Spinal cord (tissue), 10 donors: ENCODE data around the gene ZNF606. TPM values are rescaled to one million over a fixed set of nuclear protein-coding genes. Genes with fewer than 3 reads are reported as not detected.

Source experiments
- DNase-seq, 6 donors: peaks; one replicate each; pipeline versions ENCODE4 v3.0.0 to v3.0.0-alpha.2; 2013 to 2015; ENCODE audit warnings: low spot score in 6 of 6, low read depth in 4 of 6
- H3K27ac ChIP-seq: one replicate; pipeline ENCODE4 v1.5.1; 2013; ENCODE audit warnings: low read depth, low read length, control low read depth
- H3K27me3 ChIP-seq: one replicate; pipeline ENCODE4 v1.6.1; 2013; ENCODE audit warnings: low read length; ENCODE audit not compliant: control insufficient read depth, insufficient read depth
- H3K36me3 ChIP-seq: one replicate; pipeline ENCODE4 v1.6.1; 2013; ENCODE audit warnings: low read length; ENCODE audit not compliant: control insufficient read depth, insufficient read depth
- H3K4me1 ChIP-seq: one replicate; pipeline ENCODE4 v1.6.1; 2013; ENCODE audit warnings: low read length; ENCODE audit not compliant: control insufficient read depth, insufficient read depth
- H3K4me3 ChIP-seq: one replicate; pipeline ENCODE4 v1.5.1; 2013; ENCODE audit warnings: low read depth, low read length, control low read depth
- H3K9me3 ChIP-seq: one replicate; pipeline ENCODE4 v1.6.1; 2013; ENCODE audit warnings: low read length; ENCODE audit not compliant: control insufficient read depth, insufficient read depth
- WGBS: methylation state at CpG from one replicate; pipeline ENCODE4 v1.1.5; 2013; ENCODE audit warnings: missing lambda C conversion rate; ENCODE audit not compliant: insufficient coverage; 5-methylcytosine and 5-hydroxymethylcytosine counted together
- polyA plus RNA-seq, 2 donors: library from polyadenylated mRNA; unstranded; fragments of 120-200 nt; gene quantifications; one replicate each; pipeline ENCODE4 v1.2.1, GENCODE V29; 2013; ENCODE audit not compliant: insufficient read length in 2 of 2
- total RNA-seq, 2 donors: library from RNA; depleted of rRNA in 1 of 2; stranded (reverse); fragments of 120-200 nt in 1 of 2; fragments of >200 nt in 1 of 2; gene quantifications; one replicate each; pipeline versions ENCODE4 v1.2.3 to v1.2.4, GENCODE V29; 2013 to 2014
- donor health status: healthy.

ZNF606 gene
- total and polyA plus RNA-seq, 4 donors: 23.2 to 39.3 (median 29.2) TPM

- Histone ChIP-seq H3K4me3 (peak overlapping the region; percentile 86), H3K27ac (peak overlapping the region; percentile 75), H3K36me3 (peaks cover 21% of the 10 kb centered on the region), H3K4me1 (peaks cover 18% of the 10 kb centered on the region), H3K9me3 (no peaks in the 10 kb centered on the region), H3K27me3 (no peaks in the 10 kb centered on the region)
- 0% methylated on average over 18 of the region's 18 CpGs for WGBS
- no peak for DNase-seq
Measured at GRCh38 chr19:57947088-57947418, 55.6 kb downstream of the ZNF606 start.

- no peak overlapping the region for H3K27ac ChIP-seq
- H3K4me3 ChIP-seq: peak overlapping the region; percentile 86
- no peaks in the 10 kb centered on the region for H3K9me3 ChIP-seq
- H3K36me3 ChIP-seq: peaks cover 21% of the 10 kb centered on the region
- peaks cover 18% of the 10 kb centered on the region for H3K4me1 ChIP-seq
- WGBS: 47% methylated on average over 2 of the region's 2 CpGs
- H3K27me3 ChIP-seq: no peaks in the 10 kb centered on the region
- no peak for DNase-seq
Measured at GRCh38 chr19:57946316-57946715, 56.3 kb downstream of the ZNF606 start.

- WGBS: no CpG with 5 or more reads among the region's 3 CpGs
- H3K9me3 ChIP-seq: no peaks in the 10 kb centered on the region
- H3K27me3 ChIP-seq: no peaks in the 10 kb centered on the region
- no peak for DNase-seq
- H3K4me3 ChIP-seq: no peak overlapping the region
- H3K4me1 ChIP-seq: peaks cover 7% of the 10 kb centered on the region
- H3K27ac ChIP-seq: no peak overlapping the region
- H3K36me3 ChIP-seq: peaks cover 31% of the 10 kb centered on the region
Measured at GRCh38 chr19:57941593-57941992, 61.0 kb downstream of the ZNF606 start.

GRCh38 chr19:57935731-57936130 is 66.9 kb downstream of the ZNF606 start:
- Histone ChIP-seq H3K27ac (peak overlapping the region; percentile 54), H3K4me3 (peak overlapping the region; percentile 69), H3K9me3 (no peaks in the 10 kb centered on the region), H3K27me3 (no peaks in the 10 kb centered on the region), H3K4me1 (peaks cover 8% of the 10 kb centered on the region), H3K36me3 (peaks cover 32% of the 10 kb centered on the region)
- DNase-seq: peak in 1 of 6 donors; percentile 31
- 77% methylated on average over 6 of the region's 12 CpGs for WGBS

GRCh38 chr19:57934820-57935665 is 67.6 kb downstream of the ZNF606 start, which contains the start of gene ZNF418:
TSS of gene ZNF418 (minus strand) at chr19:57935402. CDS start at chr19:57933822, 1,580 bp downstream.
- DNase-seq: peak; percentile 75 to 98 (median 84)
- peaks cover 8% of the 10 kb centered on the region for H3K4me1 ChIP-seq
- H3K4me3 ChIP-seq: peak within 1 kb of the TSS; percentile 69
- peaks cover 38% of the 10 kb centered on the region for H3K36me3 ChIP-seq
- no peaks in the 10 kb centered on the region for H3K27me3 ChIP-seq
- no peaks in the 10 kb centered on the region for H3K9me3 ChIP-seq
- under 1% methylated on average over 51 of the region's 54 CpGs for WGBS
- H3K27ac ChIP-seq: peak within 1 kb of the TSS; percentile 54

- no peaks in the 10 kb centered on the region for H3K4me1 ChIP-seq
- H3K36me3 ChIP-seq: peaks cover 71% of the 10 kb centered on the region
- H3K9me3 ChIP-seq: no peaks in the 10 kb centered on the region
- DNase-seq: no peak
- H3K27me3 ChIP-seq: no peaks in the 10 kb centered on the region
- H3K4me3 ChIP-seq: no peak overlapping the region
- 100% methylated on average over 4 of the region's 4 CpGs for WGBS
- no peak overlapping the region for H3K27ac ChIP-seq
Measured at GRCh38 chr19:57927587-57927986, 75.0 kb downstream of the ZNF606 start.

Other genes with a start within 250 kb of the ZNF606 start
- 10 to 100 TPM; 35.1 to 35.4 TPM for gene ZNF586, start 233.1 kb downstream of the ZNF606 start, total RNA-seq
- 10 to 100 TPM; 12.4 to 19.4 TPM for gene ZNF586, start 233.1 kb downstream of the ZNF606 start, polyA plus RNA-seq
- gene ZNF552, start 187.9 kb downstream of the ZNF606 start, total RNA-seq: 10 to 100 TPM in 1 of 2 donors, 1 to 10 TPM in 1; 5.6 to 10.1 TPM
- 10 to 100 TPM in 1 of 2 donors, 1 to 10 TPM in 1; 3.4 to 11.6 TPM for gene ZNF552, start 187.9 kb downstream of the ZNF606 start, polyA plus RNA-seq
- gene ZNF587B, start 172.5 kb downstream of the ZNF606 start, total RNA-seq: 10 to 100 TPM; 15.5 to 17.9 TPM
- gene ZNF587B, start 172.5 kb downstream of the ZNF606 start, polyA plus RNA-seq: 1 to 10 TPM; 4.8 to 7.9 TPM
- gene ZNF587, start 153.0 kb downstream of the ZNF606 start, total RNA-seq: 10 to 100 TPM; 29.8 to 32.2 TPM
- 10 to 100 TPM; 20.4 to 33.5 TPM for gene ZNF587, start 153.0 kb downstream of the ZNF606 start, polyA plus RNA-seq
- gene ZNF814, start 113.8 kb downstream of the ZNF606 start, total RNA-seq: 10 to 100 TPM; 17.5 to 25.9 TPM
- 10 to 100 TPM; 40.3 to 61.5 TPM for gene ZNF814, start 113.8 kb downstream of the ZNF606 start, polyA plus RNA-seq
- 10 to 100 TPM; 29.0 to 35.6 TPM for gene ZNF417, start 86.2 kb downstream of the ZNF606 start, total RNA-seq
- 10 to 100 TPM; 19.5 to 35.6 TPM for gene ZNF417, start 86.2 kb downstream of the ZNF606 start, polyA plus RNA-seq
- 10 to 100 TPM; 27.4 to 28.7 TPM for gene ZNF418, start 67.4 kb downstream of the ZNF606 start, total RNA-seq
- gene ZNF418, start 67.4 kb downstream of the ZNF606 start, polyA plus RNA-seq: 10 to 100 TPM; 23.9 to 32.9 TPM
- 10 to 100 TPM; 11.1 to 12.3 TPM for gene ZNF256, start 55.1 kb downstream of the ZNF606 start, total RNA-seq
- 1 to 10 TPM; 7.4 to 8.9 TPM for gene ZNF256, start 55.1 kb downstream of the ZNF606 start, polyA plus RNA-seq
- 1 to 10 TPM in 1 of 2 donors, under 1 TPM in 1; 0.40 to 1.9 TPM for gene C19orf18, start 28.3 kb downstream of the ZNF606 start, total RNA-seq
- 1 to 10 TPM; 1.1 to 4.8 TPM for gene C19orf18, start 28.3 kb downstream of the ZNF606 start, polyA plus RNA-seq
- gene ZSCAN1, start 31.2 kb upstream of the ZNF606 start, total RNA-seq: 1 to 10 TPM in 1 of 2 donors, under 1 TPM in 1; 0.79 to 3.0 TPM
- 10 to 100 TPM; 12.9 to 14.9 TPM for gene ZSCAN1, start 31.2 kb upstream of the ZNF606 start, polyA plus RNA-seq
- gene ZNF135, start 56.5 kb upstream of the ZNF606 start, total RNA-seq: 10 to 100 TPM; 10.8 to 21.4 TPM
- gene ZNF135, start 56.5 kb upstream of the ZNF606 start, polyA plus RNA-seq: 10 to 100 TPM; 15.1 to 26.1 TPM
- 100 to 1,000 TPM in 1 of 2 donors, 10 to 100 TPM in 1; 81.2 to 115 TPM for gene ZSCAN18, start 95.4 kb upstream of the ZNF606 start, total RNA-seq
- gene ZSCAN18, start 95.4 kb upstream of the ZNF606 start, polyA plus RNA-seq: 100 to 1,000 TPM; 124 to 151 TPM
- 10 to 100 TPM; 30.9 to 34.5 TPM for gene ZNF329, start 148.0 kb upstream of the ZNF606 start, total RNA-seq
- gene ZNF329, start 148.0 kb upstream of the ZNF606 start, polyA plus RNA-seq: 10 to 100 TPM; 19.8 to 21.2 TPM
- gene ZNF274, start 180.2 kb upstream of the ZNF606 start, total RNA-seq: 10 to 100 TPM; 18.8 to 25.0 TPM
- gene ZNF274, start 180.2 kb upstream of the ZNF606 start, polyA plus RNA-seq: 10 to 100 TPM; 23.0 to 28.5 TPM
- 10 to 100 TPM; 46.3 to 52.6 TPM for gene ZNF544, start 226.1 kb upstream of the ZNF606 start, total RNA-seq
- gene ZNF544, start 226.1 kb upstream of the ZNF606 start, polyA plus RNA-seq: 10 to 100 TPM; 28.9 to 40.4 TPM